Measurements from ENCODE around the gene ARHGEF37.

Gene ARHGEF37

GRCh38 chr5:149681252-149681651, 100.0 kb downstream of the ARHGEF37 start:
- no peak for DNase-seq

DNA sequence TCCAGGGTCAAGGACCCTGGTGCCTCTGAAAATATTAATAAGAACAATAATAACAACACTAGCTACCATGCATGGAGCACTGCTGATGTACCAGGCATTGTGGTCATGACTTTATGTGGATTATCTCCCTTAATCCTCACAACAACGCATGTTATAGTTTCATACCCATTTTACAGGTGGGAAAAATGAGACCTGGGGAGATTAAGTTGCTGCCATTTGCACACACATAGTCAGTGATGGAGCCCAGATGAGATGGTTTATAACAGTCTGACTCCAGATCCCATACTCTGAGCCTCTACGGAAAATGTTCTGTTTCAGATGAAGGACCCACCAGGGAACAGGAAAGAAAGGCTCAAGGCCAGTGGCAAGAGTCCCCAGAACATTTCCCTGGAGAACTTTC, 100.6 kb downstream of the ARHGEF37 start:
- DNase-seq = no peak

- no peak for DNase-seq
Observed at GRCh38 chr5:149682532-149683075, 101.3 kb downstream of the ARHGEF37 start.

- no peak for DNase-seq
Observed at GRCh38 chr5:149683964-149684363, 102.7 kb downstream of the ARHGEF37 start.

DNA sequence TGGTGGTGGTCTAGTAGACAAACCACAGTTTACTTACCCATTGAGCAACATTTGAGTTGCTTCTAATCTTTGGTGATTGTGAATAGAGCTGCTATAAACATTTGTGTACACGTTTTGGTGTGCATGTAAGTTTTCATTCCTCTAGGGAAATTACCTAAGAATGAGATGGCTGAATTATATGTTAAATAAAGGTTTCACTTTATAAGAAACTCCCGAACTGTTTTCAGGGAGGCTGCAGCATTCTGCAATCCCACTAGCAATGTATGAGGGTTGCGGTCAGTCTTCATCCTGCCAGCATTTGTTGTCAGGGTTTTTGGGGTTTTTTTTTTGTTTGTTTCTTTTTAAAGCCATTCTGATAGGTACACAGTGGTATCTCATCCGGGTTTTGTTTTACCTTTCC, 103.1 kb downstream of the ARHGEF37 start:
- DNase-seq = no peak
